Keratinocyte (primary cell): ENCODE measurements around the gene RNF112.

Source experiments
- EZH2 ChIP-seq: IDR thresholded peaks from one replicate; pipeline ENCODE4 v1.6.1; 2012; ENCODE audit warnings: inconsistent platforms, mild to moderate bottlenecking, low read length, moderate library complexity
- TF ChIP-seq, protein P1 (sequence below), 3 experiments: IDR thresholded peaks in 1 of 3; conservative IDR thresholded peaks in 1 of 3; optimal IDR thresholded peaks in 1 of 3; 2 replicates in 2 of 3; 3 replicates in 1 of 3; pipeline versions ENCODE3 to v1.5.1; 2011; ENCODE audit warnings: low read length in 3 of 3, mild to moderate bottlenecking in 3 of 3, moderate library complexity in 2 of 3, control low read depth in 1 of 3, inconsistent platforms in 1 of 3; ENCODE audit not compliant: insufficient read depth in 2 of 3; ENCODE audit errors: extremely low read depth in 1 of 3

DNA sequence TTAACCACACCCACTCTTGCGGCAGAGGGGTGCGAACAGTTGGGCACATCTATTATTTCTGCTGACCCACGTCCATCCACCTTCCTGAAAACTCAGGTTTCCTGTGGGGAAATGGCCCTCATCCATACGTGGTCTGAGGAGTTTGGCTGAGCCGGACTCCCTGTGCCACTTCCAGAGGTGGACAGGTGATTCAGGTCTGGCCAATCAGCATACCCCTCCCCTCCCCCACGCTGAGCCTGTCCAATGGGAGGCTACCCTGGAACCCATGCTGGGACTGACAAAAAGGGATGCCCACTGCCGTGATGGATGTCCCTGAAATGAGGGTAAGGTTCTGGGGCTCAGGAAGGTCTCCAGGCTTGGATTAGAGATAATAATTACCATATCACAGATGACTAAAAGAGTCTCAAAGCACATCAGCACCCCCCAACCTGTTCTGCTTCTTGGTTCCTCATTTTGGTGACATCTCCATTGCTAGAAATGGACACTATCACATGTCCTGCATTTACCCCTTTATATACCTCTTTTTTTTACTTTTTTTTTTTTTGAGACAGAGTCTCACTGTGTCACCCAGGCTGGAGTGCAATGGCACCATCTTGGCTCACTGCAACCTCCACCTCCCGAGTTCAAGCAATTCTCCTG lies 38.0 kb upstream of the RNF112 start:
- TF ChIP-seq, protein P1, sequence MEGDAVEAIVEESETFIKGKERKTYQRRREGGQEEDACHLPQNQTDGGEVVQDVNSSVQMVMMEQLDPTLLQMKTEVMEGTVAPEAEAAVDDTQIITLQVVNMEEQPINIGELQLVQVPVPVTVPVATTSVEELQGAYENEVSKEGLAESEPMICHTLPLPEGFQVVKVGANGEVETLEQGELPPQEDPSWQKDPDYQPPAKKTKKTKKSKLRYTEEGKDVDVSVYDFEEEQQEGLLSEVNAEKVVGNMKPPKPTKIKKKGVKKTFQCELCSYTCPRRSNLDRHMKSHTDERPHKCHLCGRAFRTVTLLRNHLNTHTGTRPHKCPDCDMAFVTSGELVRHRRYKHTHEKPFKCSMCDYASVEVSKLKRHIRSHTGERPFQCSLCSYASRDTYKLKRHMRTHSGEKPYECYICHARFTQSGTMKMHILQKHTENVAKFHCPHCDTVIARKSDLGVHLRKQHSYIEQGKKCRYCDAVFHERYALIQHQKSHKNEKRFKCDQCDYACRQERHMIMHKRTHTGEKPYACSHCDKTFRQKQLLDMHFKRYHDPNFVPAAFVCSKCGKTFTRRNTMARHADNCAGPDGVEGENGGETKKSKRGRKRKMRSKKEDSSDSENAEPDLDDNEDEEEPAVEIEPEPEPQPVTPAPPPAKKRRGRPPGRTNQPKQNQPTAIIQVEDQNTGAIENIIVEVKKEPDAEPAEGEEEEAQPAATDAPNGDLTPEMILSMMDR (optimal IDR thresholded peaks at IDR 0.05 in 1 of 3, IDR thresholded peaks at IDR 0.05 in 1 of 3, conservative IDR thresholded peaks at IDR 0.05 in 1 of 3; ENCODE audit: extremely low read depth in 1 of 3, insufficient read depth in 2 of 3, low read length in 3 of 3) = no peak
- TF ChIP-seq EZH2 = no peak
